ENCODE results near the gene EPHB1. TPM values are rescaled to one million over a fixed set of nuclear protein-coding genes. Genes with fewer than 3 reads are reported as not detected.
A peak's percentile ranks its signal among the peaks of the same experiment; 100 is the strongest.

The EPHB1 gene
- total and polyA plus RNA-seq, 4 donors: 0.23 to 1.7 (median 0.52) TPM

DNA sequence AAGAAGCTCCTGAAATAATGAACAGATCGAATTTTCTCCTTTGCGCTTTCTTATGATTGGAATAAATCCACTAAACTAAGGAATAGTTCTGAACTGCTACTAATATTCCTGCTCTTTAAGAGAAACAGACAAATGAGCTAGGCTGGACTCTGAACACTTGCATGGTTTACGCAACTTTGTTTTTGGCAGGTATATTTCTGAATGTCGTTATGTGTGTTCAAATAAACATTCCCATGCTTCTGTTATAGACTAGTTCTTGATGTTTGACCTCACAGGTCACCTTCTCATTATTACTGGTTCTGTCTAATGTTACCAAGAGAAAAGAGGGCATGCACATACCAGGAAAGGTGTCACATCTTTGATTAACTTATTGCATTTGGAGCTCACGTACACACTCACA, 418.2 kb downstream of the EPHB1 start:
- H3K9me3 ChIP-seq (ENCODE audit: control insufficient read depth in 4 of 4, low read length in 3 of 4): no peaks in the 10 kb centered on the region
- peak overlapping the region in 1 of 2 donors; percentile 78 for H3K9ac ChIP-seq (ENCODE audit: low read depth in 1 of 2, low read length in 2 of 2)
- no peak overlapping the region for H3K4me3 ChIP-seq (ENCODE audit: low read depth in 1 of 3, low read length in 3 of 3)
- no peaks in the 10 kb centered on the region for H3K36me3 ChIP-seq (ENCODE audit: control insufficient read depth in 4 of 4, insufficient read depth in 3 of 4, low read depth in 1 of 4, low read length in 3 of 4)
- no peak for DNase-seq (ENCODE audit: low spot score)
- H3K27ac ChIP-seq (ENCODE audit: low read depth in 1 of 2, low read length in 2 of 2): peak overlapping the region; percentile 63 to 73
- TF ChIP-seq, protein P1, sequence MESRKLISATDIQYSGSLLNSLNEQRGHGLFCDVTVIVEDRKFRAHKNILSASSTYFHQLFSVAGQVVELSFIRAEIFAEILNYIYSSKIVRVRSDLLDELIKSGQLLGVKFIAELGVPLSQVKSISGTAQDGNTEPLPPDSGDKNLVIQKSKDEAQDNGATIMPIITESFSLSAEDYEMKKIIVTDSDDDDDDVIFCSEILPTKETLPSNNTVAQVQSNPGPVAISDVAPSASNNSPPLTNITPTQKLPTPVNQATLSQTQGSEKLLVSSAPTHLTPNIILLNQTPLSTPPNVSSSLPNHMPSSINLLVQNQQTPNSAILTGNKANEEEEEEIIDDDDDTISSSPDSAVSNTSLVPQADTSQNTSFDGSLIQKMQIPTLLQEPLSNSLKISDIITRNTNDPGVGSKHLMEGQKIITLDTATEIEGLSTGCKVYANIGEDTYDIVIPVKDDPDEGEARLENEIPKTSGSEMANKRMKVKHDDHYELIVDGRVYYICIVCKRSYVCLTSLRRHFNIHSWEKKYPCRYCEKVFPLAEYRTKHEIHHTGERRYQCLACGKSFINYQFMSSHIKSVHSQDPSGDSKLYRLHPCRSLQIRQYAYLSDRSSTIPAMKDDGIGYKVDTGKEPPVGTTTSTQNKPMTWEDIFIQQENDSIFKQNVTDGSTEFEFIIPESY (IDR thresholded peaks at IDR 0.05): peak; percentile 55
- TF ChIP-seq SP1 (IDR thresholded peaks at IDR 0.05) (peak; percentile 76), RAD21 (IDR thresholded peaks at IDR 0.05) (peak; percentile 59 to 62), FOXA1 (IDR thresholded peaks at IDR 0.05) (peak; percentile 62), JUND (IDR thresholded peaks at IDR 0.05) (peak in 1 of 2 donors; percentile 58), NR2F2 (IDR thresholded peaks at IDR 0.05) (peak; percentile 48), RXRA (IDR thresholded peaks at IDR 0.05) (peak; percentile 63 to 80), FOXA2 (IDR thresholded peaks at IDR 0.05) (peak; percentile 61), TAF1 (conservative IDR thresholded peaks at IDR 0.05) (no peak), GABPA (IDR thresholded peaks at IDR 0.05 in 1 of 2, conservative IDR thresholded peaks at IDR 0.05 in 1 of 2) (peak in 1 of 2 donors; percentile 21), HNF4A (conservative IDR thresholded peaks at IDR 0.05) (peak; percentile 93 to 95), YY1 (IDR thresholded peaks at IDR 0.05) (peak; percentile 37), EGR1 (IDR thresholded peaks at IDR 0.05; ENCODE audit: low read depth in 2 of 2) (no peak), HNF4G (IDR thresholded peaks at IDR 0.05) (peak; percentile 83)
- TF ChIP-seq, protein P2, sequence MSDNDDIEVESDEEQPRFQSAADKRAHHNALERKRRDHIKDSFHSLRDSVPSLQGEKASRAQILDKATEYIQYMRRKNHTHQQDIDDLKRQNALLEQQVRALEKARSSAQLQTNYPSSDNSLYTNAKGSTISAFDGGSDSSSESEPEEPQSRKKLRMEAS (IDR thresholded peaks at IDR 0.05): peak; percentile 60
- TF ChIP-seq, protein P3, sequence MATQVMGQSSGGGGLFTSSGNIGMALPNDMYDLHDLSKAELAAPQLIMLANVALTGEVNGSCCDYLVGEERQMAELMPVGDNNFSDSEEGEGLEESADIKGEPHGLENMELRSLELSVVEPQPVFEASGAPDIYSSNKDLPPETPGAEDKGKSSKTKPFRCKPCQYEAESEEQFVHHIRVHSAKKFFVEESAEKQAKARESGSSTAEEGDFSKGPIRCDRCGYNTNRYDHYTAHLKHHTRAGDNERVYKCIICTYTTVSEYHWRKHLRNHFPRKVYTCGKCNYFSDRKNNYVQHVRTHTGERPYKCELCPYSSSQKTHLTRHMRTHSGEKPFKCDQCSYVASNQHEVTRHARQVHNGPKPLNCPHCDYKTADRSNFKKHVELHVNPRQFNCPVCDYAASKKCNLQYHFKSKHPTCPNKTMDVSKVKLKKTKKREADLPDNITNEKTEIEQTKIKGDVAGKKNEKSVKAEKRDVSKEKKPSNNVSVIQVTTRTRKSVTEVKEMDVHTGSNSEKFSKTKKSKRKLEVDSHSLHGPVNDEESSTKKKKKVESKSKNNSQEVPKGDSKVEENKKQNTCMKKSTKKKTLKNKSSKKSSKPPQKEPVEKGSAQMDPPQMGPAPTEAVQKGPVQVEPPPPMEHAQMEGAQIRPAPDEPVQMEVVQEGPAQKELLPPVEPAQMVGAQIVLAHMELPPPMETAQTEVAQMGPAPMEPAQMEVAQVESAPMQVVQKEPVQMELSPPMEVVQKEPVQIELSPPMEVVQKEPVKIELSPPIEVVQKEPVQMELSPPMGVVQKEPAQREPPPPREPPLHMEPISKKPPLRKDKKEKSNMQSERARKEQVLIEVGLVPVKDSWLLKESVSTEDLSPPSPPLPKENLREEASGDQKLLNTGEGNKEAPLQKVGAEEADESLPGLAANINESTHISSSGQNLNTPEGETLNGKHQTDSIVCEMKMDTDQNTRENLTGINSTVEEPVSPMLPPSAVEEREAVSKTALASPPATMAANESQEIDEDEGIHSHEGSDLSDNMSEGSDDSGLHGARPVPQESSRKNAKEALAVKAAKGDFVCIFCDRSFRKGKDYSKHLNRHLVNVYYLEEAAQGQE (IDR thresholded peaks at IDR 0.05): peak; percentile 76
- TF ChIP-seq, protein P4, sequence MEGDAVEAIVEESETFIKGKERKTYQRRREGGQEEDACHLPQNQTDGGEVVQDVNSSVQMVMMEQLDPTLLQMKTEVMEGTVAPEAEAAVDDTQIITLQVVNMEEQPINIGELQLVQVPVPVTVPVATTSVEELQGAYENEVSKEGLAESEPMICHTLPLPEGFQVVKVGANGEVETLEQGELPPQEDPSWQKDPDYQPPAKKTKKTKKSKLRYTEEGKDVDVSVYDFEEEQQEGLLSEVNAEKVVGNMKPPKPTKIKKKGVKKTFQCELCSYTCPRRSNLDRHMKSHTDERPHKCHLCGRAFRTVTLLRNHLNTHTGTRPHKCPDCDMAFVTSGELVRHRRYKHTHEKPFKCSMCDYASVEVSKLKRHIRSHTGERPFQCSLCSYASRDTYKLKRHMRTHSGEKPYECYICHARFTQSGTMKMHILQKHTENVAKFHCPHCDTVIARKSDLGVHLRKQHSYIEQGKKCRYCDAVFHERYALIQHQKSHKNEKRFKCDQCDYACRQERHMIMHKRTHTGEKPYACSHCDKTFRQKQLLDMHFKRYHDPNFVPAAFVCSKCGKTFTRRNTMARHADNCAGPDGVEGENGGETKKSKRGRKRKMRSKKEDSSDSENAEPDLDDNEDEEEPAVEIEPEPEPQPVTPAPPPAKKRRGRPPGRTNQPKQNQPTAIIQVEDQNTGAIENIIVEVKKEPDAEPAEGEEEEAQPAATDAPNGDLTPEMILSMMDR (IDR thresholded peaks at IDR 0.05; ENCODE audit: low read depth, low read length, missing input control): no peak
- TF ChIP-seq, protein P5, sequence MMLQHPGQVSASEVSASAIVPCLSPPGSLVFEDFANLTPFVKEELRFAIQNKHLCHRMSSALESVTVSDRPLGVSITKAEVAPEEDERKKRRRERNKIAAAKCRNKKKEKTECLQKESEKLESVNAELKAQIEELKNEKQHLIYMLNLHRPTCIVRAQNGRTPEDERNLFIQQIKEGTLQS (IDR thresholded peaks at IDR 0.05): no peak
- no peaks in the 10 kb centered on the region for H3K27me3 ChIP-seq (ENCODE audit: control insufficient read depth in 4 of 4, insufficient read depth in 4 of 4, low read length in 3 of 4)
- peaks cover 9 to 31% (median 24%) of the 10 kb centered on the region in 4 donors for H3K4me1 ChIP-seq (ENCODE audit: control insufficient read depth in 4 of 4, insufficient read depth in 4 of 4, low read length in 3 of 4)
- 31% methylated on average over 5 of the region's 5 CpGs for WGBS
